ENCODE data around the gene ZNF14. TPM values are rescaled to one million over a fixed set of nuclear protein-coding genes. Genes with fewer than 3 reads are reported as not detected.

ZNF14 gene
- total RNA-seq, 1 donor from 2014 or later = 13.4 TPM

DNA sequence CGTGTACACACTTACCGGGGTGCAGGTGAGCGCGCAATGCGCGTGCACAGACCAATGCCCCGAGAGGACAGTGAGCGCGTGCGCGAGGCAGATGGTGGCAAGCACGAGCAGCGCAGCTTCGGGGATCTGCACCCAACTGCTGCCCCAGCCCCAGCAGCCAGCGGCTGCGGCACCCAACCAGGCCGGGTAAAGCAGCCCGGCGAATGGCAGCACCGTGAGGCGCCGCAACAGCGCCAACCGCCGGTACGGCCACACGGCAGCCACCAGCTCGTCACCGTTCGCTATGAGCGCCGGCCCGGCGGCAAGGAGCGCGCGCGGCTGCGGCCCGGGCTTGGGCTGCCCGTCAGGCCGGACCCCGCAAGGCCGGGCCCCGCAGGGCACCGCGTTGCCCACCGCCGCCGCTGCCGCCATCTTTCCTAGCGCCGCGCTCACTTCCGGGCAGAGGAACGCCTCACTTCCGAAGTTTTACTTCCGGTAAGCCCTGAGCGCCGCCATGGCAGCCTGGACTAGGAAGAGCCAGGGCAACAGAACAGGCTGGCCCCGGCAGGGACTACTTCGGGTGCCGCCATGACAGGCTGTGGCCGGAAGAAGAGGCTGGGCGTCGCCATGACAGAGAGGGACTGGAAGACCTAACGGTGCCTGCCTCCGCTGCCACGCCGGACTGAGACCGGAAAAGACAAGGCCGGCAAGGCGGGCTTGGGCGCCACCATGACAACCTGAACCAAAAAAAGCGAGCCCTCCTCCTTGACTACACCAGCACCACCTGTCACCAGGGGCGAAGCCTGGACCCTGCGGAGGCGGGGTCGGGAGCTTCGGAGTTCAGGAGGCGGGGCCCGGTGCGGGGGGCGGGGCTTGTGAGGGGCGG lies 69.4 kb downstream of the ZNF14 start, which contains the start of gene ATP13A1:
TSS of gene ATP13A1 (minus strand) at position 421 of the 865 bp plus-strand sequence. CDS start at position 411, 10 bp downstream.
- DNase-seq (peak; percentile 90), ATAC-seq (ENCODE audit: low read depth) (peak; percentile 78)
- Mint-ChIP-seq H3K27me3 (no peaks in the 10 kb centered on the region), H3K27ac (peak within 1 kb of the TSS; percentile 98), H3K9me3 (no peaks in the 10 kb centered on the region), H3K4me3 (peak within 1 kb of the TSS; percentile 92), H3K4me1 (peaks cover 44% of the 10 kb centered on the region), H3K36me3 (ENCODE audit: low read depth) (peaks cover 33% of the 10 kb centered on the region)
- TF ChIP-seq, protein P1, sequence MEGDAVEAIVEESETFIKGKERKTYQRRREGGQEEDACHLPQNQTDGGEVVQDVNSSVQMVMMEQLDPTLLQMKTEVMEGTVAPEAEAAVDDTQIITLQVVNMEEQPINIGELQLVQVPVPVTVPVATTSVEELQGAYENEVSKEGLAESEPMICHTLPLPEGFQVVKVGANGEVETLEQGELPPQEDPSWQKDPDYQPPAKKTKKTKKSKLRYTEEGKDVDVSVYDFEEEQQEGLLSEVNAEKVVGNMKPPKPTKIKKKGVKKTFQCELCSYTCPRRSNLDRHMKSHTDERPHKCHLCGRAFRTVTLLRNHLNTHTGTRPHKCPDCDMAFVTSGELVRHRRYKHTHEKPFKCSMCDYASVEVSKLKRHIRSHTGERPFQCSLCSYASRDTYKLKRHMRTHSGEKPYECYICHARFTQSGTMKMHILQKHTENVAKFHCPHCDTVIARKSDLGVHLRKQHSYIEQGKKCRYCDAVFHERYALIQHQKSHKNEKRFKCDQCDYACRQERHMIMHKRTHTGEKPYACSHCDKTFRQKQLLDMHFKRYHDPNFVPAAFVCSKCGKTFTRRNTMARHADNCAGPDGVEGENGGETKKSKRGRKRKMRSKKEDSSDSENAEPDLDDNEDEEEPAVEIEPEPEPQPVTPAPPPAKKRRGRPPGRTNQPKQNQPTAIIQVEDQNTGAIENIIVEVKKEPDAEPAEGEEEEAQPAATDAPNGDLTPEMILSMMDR (IDR thresholded peaks at IDR 0.05) = no peak
- intact Hi-C loops (cut with micrococcal nuclease) = loop anchor here (1.0 to 10.0 kb wide), 12 partner anchors 20 to 599 kb away; partner anchors contain the start of genes BORCS8, GMIP, PBX4 and RFXANK
- POLR2A ChIA-PET = interaction anchor here (0.5 to 4.0 kb wide), 37 partner anchors 14 to 1555 kb away, joined by 3 to 42 read pairs (median 3); partner anchors contain the start of genes GMIP, LPAR2, NDUFA13 and TSSK6
- CTCF ChIA-PET = interaction anchor here (1.6 kb wide), 1 partner anchor 20 kb away, joined by 4 read pairs; the partner anchor contains the start of gene GMIP

DNA sequence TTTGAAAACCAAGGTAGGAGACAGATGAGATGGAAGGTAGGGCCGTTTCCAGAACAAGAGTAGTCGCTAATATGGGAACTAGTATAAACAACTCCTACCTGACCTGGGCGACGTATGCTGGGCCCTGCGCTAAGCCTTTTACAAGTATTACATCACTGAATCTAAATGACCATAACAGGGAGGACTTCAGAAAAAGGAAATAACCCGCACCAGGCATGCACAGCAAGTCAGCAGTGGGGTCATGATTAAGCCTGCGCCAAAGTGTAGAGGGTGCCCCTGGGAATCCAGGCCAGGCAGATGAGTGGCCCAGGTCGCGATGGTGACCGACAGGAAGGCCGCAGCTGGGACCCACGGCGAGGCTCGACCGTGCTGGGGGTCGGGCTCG lies 70.0 kb downstream of the ZNF14 start:
- H3K27me3 Mint-ChIP-seq = no peaks in the 10 kb centered on the region
- no peak for DNase-seq
- intact Hi-C loops (cut with micrococcal nuclease) = loop anchor here (1.0 to 10.0 kb wide), 12 partner anchors 20 to 598 kb away; partner anchors contain the start of genes BORCS8, GMIP, PBX4 and RFXANK
- H3K9me3 Mint-ChIP-seq = no peaks in the 10 kb centered on the region
- peaks cover 35% of the 10 kb centered on the region for H3K36me3 Mint-ChIP-seq (ENCODE audit: low read depth)
- ChIA-PET CTCF (interaction anchor here (1.6 kb wide), 1 partner anchor 19 kb away, joined by 4 read pairs; the partner anchor contains the start of gene GMIP), POLR2A (interaction anchor here (0.5 to 4.0 kb wide), 12 partner anchors 12 to 376 kb away, joined by 3 to 42 read pairs (median 6); partner anchors contain the start of genes LPAR2, ZNF14, ZNF253 and ZNF506)
- peak overlapping the region; percentile 90 for H3K27ac Mint-ChIP-seq
- H3K4me1 Mint-ChIP-seq = peaks cover 42% of the 10 kb centered on the region
- TF ChIP-seq, protein P1 (IDR thresholded peaks at IDR 0.05) = no peak
- H3K4me3 Mint-ChIP-seq = peak overlapping the region; percentile 87
- ATAC-seq (ENCODE audit: low read depth) = no peak

DNA sequence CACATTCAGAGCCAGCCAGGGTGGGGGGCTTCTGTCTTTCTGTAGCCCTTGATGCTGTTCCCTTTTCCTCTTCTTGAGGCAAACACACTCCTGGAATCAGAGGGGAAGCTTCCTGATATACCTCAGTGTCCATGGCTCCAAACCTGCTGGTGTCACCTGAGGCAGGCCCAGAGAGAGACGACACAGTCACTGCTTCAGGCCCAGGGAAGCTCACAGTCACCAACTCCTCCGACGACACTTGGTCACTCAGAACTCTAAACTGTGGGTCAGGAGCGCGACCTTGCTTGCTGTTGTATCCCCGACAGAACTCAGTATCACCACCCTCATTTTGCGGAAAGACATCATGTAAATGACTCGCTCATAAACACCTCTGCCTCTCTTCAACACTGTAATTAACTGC lies 70.6 kb downstream of the ZNF14 start:
- CTCF ChIA-PET = interaction anchor here (0.7 to 1.6 kb wide), 3 partner anchors 18 to 159 kb away, joined by 3 to 7 read pairs (median 4); partner anchors contain the start of genes GMIP and ZNF506
- Mint-ChIP-seq H3K4me3 (peak overlapping the region; percentile 87), H3K36me3 (ENCODE audit: low read depth) (peaks cover 41% of the 10 kb centered on the region), H3K27me3 (no peaks in the 10 kb centered on the region), H3K27ac (peak overlapping the region; percentile 90), H3K4me1 (peaks cover 37% of the 10 kb centered on the region), H3K9me3 (no peaks in the 10 kb centered on the region)
- DNase-seq (no peak), ATAC-seq (ENCODE audit: low read depth) (no peak)
- TF ChIP-seq, protein P1 (IDR thresholded peaks at IDR 0.05) = no peak
- POLR2A ChIA-PET = interaction anchor here (0.9 to 4.0 kb wide), 14 partner anchors 9 to 377 kb away, joined by 3 to 42 read pairs (median 5); partner anchors contain the start of genes GMIP, LPAR2, ZNF14 and ZNF253
- intact Hi-C loops (cut with micrococcal nuclease) = loop anchor here (2.0 to 10.0 kb wide), 4 partner anchors 66 to 598 kb away; partner anchors contain the start of genes SLC25A42 and ZNF486

DNA sequence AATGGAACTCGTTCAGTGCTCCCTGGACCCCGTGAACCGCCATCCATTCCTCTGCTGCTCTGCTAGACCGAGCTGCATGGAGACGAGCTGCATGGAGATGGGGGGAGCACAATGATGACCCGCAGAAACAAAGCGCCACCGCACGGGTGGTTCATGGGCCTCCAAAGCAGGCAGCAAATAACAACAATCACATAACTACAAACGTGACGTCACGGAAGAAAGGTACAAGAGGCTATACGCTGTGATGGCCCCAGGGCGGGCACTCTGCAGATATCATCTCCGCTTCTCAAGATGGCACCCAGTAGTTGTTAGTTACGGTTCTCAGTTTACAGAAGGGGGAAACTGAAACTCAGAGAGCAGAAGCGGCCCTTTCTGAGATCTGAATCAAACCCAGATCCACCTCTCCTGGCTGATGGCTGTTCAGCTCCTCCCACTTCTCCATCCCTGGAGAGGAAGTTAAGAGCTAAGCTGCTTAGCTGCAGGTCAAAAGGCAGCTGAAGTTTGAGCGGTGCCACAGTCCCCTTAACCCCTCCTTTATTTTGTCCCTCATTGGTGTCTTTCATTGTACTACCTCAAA lies 71.1 kb downstream of the ZNF14 start:
- TF ChIP-seq, protein P1 (IDR thresholded peaks at IDR 0.05) = no peak
- no peak for DNase-seq
- no peaks in the 10 kb centered on the region for H3K27me3 Mint-ChIP-seq
- peak overlapping the region; percentile 87 for H3K4me3 Mint-ChIP-seq
- H3K27ac Mint-ChIP-seq = peak overlapping the region; percentile 90
- peak; percentile 34 for ATAC-seq (ENCODE audit: low read depth)
- ChIA-PET CTCF (interaction anchor here (0.7 to 1.6 kb wide), 3 partner anchors 18 to 160 kb away, joined by 3 to 7 read pairs (median 4); partner anchors contain the start of genes GMIP and ZNF506), POLR2A (interaction anchor here (0.5 to 4.0 kb wide), 15 partner anchors 9 to 1880 kb away, joined by 3 to 42 read pairs (median 5); partner anchors contain the start of genes GMIP, LPAR2, ZNF14 and ZNF253)
- intact Hi-C loops (cut with micrococcal nuclease) = loop anchor here (2.0 to 10.0 kb wide), 4 partner anchors 65 to 597 kb away; partner anchors contain the start of genes SLC25A42 and ZNF486
- H3K4me1 Mint-ChIP-seq = peaks cover 34% of the 10 kb centered on the region
- no peaks in the 10 kb centered on the region for H3K9me3 Mint-ChIP-seq
- peaks cover 46% of the 10 kb centered on the region for H3K36me3 Mint-ChIP-seq (ENCODE audit: low read depth)

All from activated B cell treated with CpG ODN at 0.5 μM for 24 hours (primary cell).